ENCODE data around the gene COL23A1. TPM values are rescaled to one million over a fixed set of nuclear protein-coding genes. Genes with fewer than 3 reads are reported as not detected.

Gene COL23A1
- polyA plus RNA-seq, 3 donors = 0.11 to 0.21 TPM; not detected in 1

DNA sequence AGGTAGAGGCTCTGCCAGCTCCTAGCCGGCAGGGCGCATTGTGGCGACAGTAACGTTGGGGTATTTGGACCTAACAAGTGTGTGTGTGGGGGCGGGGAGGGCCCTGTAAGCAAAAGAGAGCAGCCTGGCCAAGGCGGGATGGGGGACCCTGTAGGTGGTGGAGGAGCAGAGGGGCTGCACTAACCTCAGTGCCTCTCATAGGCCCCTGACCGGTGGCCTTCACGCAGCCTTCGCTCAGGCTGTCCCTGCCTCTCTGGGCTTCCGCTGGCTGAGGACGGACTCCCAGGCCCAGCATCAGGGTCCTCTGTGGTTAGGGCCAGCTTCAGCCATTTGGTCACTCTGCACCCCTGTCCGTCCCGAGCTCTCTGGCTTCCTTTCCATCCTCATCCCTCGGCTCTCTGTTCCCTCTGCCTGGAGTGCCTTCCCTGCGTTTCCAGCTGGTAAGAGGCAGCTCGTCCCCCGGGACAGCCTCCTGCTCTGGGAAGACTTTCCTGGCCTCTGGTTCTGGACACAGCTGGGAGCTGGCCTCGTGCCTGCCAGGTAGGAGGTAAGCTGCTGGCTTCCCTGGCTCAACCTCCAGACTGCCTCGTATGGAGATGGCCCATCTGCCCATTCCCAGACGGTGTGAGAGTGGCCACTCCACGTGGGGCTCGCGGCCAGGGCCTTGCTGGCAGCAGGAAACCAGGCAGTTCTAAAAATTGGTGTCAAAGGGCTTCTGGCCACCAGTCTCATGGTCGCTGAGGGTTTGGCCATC lies 318.3 kb downstream of the COL23A1 start:
- intact Hi-C loops (cut with micrococcal nuclease) = no loop called here
- no peaks in the 10 kb centered on the region for H3K36me3 ChIP-seq (replicated peaks in 1 of 2; ENCODE audit: control insufficient read depth in 1 of 2, insufficient read depth in 2 of 2, low read length in 2 of 2)
- peaks cover 0 to 15% of the 10 kb centered on the region in 2 donors for H3K9me3 ChIP-seq (replicated peaks in 1 of 2; ENCODE audit: control insufficient read depth in 1 of 2, insufficient read depth in 1 of 2, low read length in 2 of 2)
- H3K4me3 Mint-ChIP-seq = no peak overlapping the region
- H3K9me3 Mint-ChIP-seq = peaks cover 6 to 14% (median 9%) of the 10 kb centered on the region in 7 donors
- no peaks in the 10 kb centered on the region for H3K27me3 ChIP-seq (ENCODE audit: control insufficient read depth in 2 of 2, insufficient read depth in 2 of 2, low read length in 2 of 2)
- no peaks in the 10 kb centered on the region for H3K4me1 ChIP-seq (ENCODE audit: control insufficient read depth in 1 of 2, insufficient read depth in 2 of 2, low read length in 2 of 2)
- H3K4me1 Mint-ChIP-seq = no peaks in the 10 kb centered on the region
- no peak overlapping the region for H3K27ac Mint-ChIP-seq
- no peaks in the 10 kb centered on the region for H3K36me3 Mint-ChIP-seq
- H4K20me1 ChIP-seq (ENCODE audit: insufficient read depth, low read length) = no peaks in the 10 kb centered on the region
- 91% methylated on average over 22 of the region's 24 CpGs for WGBS (ENCODE audit: insufficient coverage)
- TF ChIP-seq, protein P1, sequence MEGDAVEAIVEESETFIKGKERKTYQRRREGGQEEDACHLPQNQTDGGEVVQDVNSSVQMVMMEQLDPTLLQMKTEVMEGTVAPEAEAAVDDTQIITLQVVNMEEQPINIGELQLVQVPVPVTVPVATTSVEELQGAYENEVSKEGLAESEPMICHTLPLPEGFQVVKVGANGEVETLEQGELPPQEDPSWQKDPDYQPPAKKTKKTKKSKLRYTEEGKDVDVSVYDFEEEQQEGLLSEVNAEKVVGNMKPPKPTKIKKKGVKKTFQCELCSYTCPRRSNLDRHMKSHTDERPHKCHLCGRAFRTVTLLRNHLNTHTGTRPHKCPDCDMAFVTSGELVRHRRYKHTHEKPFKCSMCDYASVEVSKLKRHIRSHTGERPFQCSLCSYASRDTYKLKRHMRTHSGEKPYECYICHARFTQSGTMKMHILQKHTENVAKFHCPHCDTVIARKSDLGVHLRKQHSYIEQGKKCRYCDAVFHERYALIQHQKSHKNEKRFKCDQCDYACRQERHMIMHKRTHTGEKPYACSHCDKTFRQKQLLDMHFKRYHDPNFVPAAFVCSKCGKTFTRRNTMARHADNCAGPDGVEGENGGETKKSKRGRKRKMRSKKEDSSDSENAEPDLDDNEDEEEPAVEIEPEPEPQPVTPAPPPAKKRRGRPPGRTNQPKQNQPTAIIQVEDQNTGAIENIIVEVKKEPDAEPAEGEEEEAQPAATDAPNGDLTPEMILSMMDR (IDR thresholded peaks at IDR 0.05) = no peak
- H3K4me3 ChIP-seq (replicated peaks in 1 of 3; ENCODE audit: low read depth in 2 of 3, low read length in 3 of 3) = no peak overlapping the region
- no peak for DNase-seq
- no peak overlapping the region for H3K9ac ChIP-seq (ENCODE audit: insufficient read depth, low read length, poor library complexity, severe bottlenecking)
- no peak overlapping the region for H2AFZ ChIP-seq (ENCODE audit: insufficient read depth, low read depth, low read length, poor library complexity, severe bottlenecking)
- no peak overlapping the region for H3K4me2 ChIP-seq (replicated peaks; ENCODE audit: extremely low read depth, low read length, poor library complexity, severe bottlenecking)
- H3K27ac ChIP-seq (ENCODE audit: low read depth in 1 of 2, low read length in 2 of 2) = no peak overlapping the region
- no peaks in the 10 kb centered on the region for H3K79me2 ChIP-seq (ENCODE audit: insufficient read depth, low read length)
- H3K27me3 Mint-ChIP-seq (ENCODE audit: low read depth in 3 of 3) = peaks cover 0 to 3% (median 2%) of the 10 kb centered on the region in 3 donors

DNA sequence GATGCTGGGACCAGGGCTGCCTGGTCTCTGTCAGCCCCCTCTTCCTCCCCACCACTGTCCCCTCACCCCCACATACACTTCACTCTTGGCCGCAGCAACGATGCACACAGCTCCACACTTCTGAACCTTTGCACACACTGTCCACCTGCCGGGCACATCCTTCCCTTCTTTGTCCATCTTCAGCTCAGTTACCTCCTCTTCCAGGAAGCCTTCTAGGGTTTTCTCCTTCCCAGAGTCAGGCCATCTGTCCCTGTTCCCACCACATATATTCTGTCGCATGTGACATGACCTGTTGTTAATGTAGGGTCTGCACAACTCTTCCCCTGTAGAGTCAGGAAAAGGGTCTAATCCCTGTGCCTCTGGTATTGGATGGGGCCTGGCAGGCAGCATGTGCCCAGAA lies 319.0 kb downstream of the COL23A1 start:
- H3K27me3 ChIP-seq (ENCODE audit: control insufficient read depth in 2 of 2, insufficient read depth in 2 of 2, low read length in 2 of 2) = no peaks in the 10 kb centered on the region
- WGBS (ENCODE audit: insufficient coverage) = 100% methylated on average over 3 of the region's 4 CpGs
- no peak overlapping the region for H3K4me3 ChIP-seq (replicated peaks in 1 of 3; ENCODE audit: low read depth in 2 of 3, low read length in 3 of 3)
- no peaks in the 10 kb centered on the region for H3K36me3 Mint-ChIP-seq
- no peaks in the 10 kb centered on the region for H3K79me2 ChIP-seq (ENCODE audit: insufficient read depth, low read length)
- H3K27ac ChIP-seq (ENCODE audit: low read depth in 1 of 2, low read length in 2 of 2) = no peak overlapping the region
- H3K4me1 ChIP-seq (ENCODE audit: control insufficient read depth in 1 of 2, insufficient read depth in 2 of 2, low read length in 2 of 2) = no peaks in the 10 kb centered on the region
- TF ChIP-seq, protein P1 (IDR thresholded peaks at IDR 0.05) = no peak
- intact Hi-C loops (cut with micrococcal nuclease) = no loop called here
- no peak overlapping the region for H3K4me2 ChIP-seq (replicated peaks; ENCODE audit: extremely low read depth, low read length, poor library complexity, severe bottlenecking)
- no peaks in the 10 kb centered on the region for H3K36me3 ChIP-seq (replicated peaks in 1 of 2; ENCODE audit: control insufficient read depth in 1 of 2, insufficient read depth in 2 of 2, low read length in 2 of 2)
- H3K9ac ChIP-seq (ENCODE audit: insufficient read depth, low read length, poor library complexity, severe bottlenecking) = no peak overlapping the region
- no peaks in the 10 kb centered on the region for H4K20me1 ChIP-seq (ENCODE audit: insufficient read depth, low read length)
- no peaks in the 10 kb centered on the region for H3K4me1 Mint-ChIP-seq
- no peak overlapping the region for H2AFZ ChIP-seq (ENCODE audit: insufficient read depth, low read depth, low read length, poor library complexity, severe bottlenecking)
- peaks cover 6 to 9% (median 7%) of the 10 kb centered on the region in 7 donors for H3K9me3 Mint-ChIP-seq
- H3K27ac Mint-ChIP-seq = no peak overlapping the region
- no peak for DNase-seq
- H3K27me3 Mint-ChIP-seq (ENCODE audit: low read depth in 3 of 3) = peaks cover 0 to 3% (median 2%) of the 10 kb centered on the region in 3 donors
- H3K9me3 ChIP-seq (replicated peaks in 1 of 2; ENCODE audit: control insufficient read depth in 1 of 2, insufficient read depth in 1 of 2, low read length in 2 of 2) = peaks cover 0 to 10% of the 10 kb centered on the region in 2 donors
- no peak overlapping the region for H3K4me3 Mint-ChIP-seq
